HG03064 (cell line): ENCODE measurements around the gene FADS2.

Experiments
- ATAC-seq: cut with Tn5 transposase; IDR thresholded peaks from one replicate; pipeline ENCODE4 v1.9.1; 2021; ENCODE audit warnings: low read depth; ENCODE audit not compliant: unreplicated experiment

Gene FADS2

DNA sequence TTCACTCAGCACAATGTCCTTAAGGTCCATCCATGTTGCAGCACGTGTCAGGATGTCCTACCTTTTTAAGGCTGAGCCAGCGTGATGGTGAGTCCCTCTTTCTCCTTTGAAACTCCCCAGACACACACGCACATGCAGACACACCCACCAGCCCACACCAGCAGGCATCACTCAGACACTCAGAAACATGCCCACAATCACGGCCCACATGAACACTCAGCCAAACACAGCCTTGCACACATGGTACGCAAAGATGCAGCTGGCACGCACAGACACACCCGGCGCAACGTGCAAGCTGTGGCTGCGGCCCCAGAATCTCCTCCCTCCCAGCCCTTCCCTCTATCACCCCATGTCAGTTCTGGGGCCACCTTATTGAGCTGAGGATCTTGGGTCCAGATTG lies 55.2 kb downstream of the FADS2 start:
- no peak for ATAC-seq

GRCh38 chr11:61883947-61884346 lies 55.8 kb downstream of the FADS2 start:
- no peak for ATAC-seq

DNA sequence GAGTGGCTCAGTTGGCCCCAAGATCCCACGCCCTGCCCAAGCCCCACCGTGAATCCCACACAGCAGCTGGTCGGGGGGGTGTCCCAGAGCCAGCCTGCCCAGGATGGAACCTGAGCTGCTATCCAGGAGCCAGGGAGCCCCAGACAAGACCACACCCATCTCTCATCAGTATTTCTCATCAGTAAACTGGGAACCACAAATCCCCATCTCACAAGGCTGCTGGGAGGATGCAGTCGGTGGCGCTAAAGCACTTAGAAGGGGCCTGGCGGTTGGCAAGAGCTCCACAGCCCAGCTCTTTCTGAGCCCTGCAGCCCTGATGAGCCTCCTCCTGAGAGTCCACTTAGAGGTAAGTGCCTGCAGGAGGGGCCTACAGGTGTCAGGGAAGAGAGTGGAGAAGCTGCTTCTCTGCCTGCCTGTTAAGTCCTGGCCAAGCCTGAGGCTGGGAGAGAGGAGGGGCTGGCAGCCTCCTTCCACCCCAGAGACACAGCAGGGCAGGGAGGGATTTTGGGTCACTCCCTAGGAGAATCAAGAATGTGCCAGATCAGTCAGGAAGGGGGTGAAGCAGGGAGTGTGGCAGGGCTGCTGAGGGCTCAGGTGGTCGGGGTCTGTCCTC lies 57.2 kb downstream of the FADS2 start:
- ATAC-seq, result no peak

GRCh38 chr11:61885784-61886580 lies 57.9 kb downstream of the FADS2 start:
- ATAC-seq, result no peak

- no peak for ATAC-seq
Observed at GRCh38 chr11:61886643-61887042, 58.5 kb downstream of the FADS2 start.

GRCh38 chr11:61887839-61888494 lies 59.9 kb downstream of the FADS2 start:
- ATAC-seq, result no peak

- ATAC-seq, result no peak
Observed at GRCh38 chr11:61888590-61888989, 60.5 kb downstream of the FADS2 start.

GRCh38 chr11:61889831-61890230 lies 61.7 kb downstream of the FADS2 start:
- ATAC-seq, result no peak

DNA sequence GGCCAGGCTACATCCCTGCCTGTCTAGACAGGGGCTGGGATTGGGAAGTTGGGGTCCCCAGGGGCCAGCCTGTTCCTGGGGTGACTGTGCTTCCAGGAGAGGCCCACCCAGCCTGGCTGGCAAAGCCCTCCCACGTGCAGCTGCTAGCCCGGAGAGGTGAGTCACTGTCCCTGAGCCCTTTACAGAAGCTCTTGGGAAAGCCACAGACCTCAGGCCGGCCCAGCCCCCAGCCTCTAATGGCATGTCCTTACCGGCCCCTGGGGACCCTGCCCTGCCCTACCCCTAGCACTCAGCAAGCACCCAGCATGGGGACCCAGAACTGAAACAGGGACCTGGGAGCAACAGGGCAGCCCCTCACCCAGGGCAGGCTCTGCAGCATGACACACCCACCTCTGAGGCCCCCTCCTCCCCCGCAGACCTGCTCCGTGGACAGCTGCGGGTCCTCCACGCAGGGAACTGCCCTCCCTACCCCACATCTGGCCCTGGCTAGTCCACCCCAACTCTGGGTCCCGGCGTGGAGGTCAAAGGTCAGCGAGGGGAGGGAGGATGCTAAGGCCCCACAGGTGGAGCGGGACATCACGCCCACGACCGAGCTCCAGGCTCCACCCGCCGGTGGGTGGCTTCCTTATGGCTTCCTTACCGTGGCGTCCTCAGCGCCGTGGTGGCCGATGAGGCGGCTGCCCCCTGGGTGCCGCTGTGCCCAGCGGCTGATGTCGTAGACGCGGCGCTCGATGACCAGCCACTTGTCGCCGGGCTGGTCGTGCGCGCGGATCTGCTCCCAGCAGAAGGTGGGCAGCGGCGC lies 62.6 kb downstream of the FADS2 start:
- ATAC-seq, result peak; percentile 9

DNA sequence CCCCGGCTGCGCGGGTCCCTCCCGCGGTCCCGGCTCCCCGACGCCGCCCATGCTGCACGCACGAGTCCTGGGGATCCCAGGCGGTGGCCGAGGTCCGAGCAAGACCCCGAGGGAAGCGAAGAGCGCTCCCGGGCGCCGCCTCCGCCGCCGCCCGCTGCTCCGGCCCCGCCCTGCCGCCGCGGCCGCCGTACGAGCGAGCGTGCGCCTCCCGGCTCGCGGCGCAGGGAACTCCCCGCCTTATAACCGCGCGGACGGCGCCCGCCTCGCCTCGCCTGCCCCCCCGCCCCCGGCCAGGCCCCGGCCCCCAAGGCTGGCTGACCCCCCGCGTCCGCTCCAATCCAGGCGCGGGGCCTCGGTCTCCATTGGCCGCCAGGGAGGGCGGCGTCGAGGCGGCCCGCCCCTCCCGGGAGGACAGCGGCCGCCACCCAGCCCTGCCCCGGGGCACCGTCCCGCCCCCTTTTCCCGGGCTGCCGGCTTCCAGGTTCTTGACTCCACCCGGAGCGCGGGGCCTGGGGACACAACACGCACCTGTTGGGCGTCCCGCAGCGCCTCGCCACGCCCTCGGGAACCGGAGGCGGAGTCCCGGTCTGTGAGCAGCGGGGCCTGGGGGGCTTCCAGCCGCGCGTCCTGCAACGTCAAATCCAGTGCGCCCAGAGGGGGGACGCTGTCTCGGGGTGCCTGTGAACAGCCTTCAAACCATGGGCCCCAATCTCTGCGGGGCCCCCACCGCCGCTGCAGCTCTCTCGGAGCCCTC lies 63.4 kb downstream of the FADS2 start, which contains the start of gene FADS3:
FADS3 (minus strand) TSS at position 215 of the 754 bp plus-strand sequence; CDS start at position 51, 164 bp downstream.
- peak; percentile 42 for ATAC-seq

DNA sequence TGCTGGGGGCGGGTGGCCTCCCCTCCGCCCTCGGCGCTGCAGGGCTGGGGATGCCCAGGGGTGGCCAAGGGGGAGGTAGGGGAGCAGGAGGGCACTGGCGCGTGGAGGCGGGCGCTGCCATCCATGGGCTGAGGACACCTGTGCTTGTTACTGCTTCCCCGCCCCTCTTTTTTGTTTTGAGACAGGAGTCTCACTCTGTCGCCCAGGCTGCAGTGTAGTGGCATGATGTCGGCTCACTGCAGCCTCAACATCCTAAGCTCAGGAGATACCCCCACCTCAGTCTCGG lies 63.9 kb downstream of the FADS2 start:
- peak; percentile 12 for ATAC-seq

- no peak for ATAC-seq
Observed at GRCh38 chr11:61893981-61894380, 65.9 kb downstream of the FADS2 start.

DNA sequence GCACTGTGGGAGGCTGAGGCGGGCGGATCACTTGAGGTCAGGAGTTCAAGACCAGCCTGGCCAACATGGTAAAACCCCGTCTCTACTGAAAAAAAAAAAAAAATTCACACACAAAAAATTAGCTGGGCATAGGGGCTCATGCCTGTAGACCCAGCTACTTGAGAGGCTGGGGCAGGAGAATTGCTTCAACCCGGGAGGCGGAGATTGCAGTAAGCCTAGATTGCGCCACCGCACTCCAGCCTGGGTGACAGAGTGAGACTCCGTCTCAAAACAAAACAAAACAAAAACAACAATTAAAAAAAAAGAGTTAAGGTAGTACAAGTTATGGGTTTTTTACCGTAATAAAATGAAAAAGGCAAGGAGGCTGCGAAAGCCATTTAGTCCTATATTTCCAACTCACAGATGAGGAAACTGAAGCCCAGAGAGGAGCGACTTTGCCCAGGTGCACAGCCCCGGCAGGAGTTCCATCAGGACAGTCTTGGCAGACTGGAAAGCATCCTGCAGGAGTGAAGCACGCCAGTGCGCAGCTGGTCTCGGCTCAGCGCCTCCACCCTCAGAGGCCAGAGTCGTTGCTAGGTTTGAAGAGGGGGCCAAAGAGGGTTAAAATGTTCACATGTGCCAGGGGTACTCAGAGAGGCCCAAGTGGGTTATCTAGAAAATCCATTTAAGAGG lies 67.1 kb downstream of the FADS2 start:
- no peak for ATAC-seq

DNA sequence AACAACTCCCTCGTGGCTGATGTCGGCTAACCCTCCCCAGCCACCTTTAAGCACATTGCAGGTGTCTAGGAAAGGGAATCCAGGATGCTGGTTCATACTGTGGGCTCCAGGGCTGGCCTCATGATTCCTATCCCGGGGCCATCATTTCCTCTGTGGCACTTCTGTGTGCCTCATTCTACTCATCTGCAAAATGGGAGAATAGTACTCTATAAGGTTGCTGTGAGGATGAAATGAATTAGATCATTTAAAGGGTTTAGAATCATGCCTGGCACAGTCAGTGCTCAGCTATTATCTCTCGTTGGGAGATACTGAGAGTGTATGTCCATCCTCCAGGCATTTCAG lies 67.6 kb downstream of the FADS2 start:
- no peak for ATAC-seq

- ATAC-seq, result no peak
Observed at GRCh38 chr11:61896665-61897386, 68.7 kb downstream of the FADS2 start.

- no peak for ATAC-seq
Observed at GRCh38 chr11:61897387-61898246, 69.5 kb downstream of the FADS2 start.

- ATAC-seq, result no peak
Observed at GRCh38 chr11:61898247-61898582, 70.1 kb downstream of the FADS2 start.

DNA sequence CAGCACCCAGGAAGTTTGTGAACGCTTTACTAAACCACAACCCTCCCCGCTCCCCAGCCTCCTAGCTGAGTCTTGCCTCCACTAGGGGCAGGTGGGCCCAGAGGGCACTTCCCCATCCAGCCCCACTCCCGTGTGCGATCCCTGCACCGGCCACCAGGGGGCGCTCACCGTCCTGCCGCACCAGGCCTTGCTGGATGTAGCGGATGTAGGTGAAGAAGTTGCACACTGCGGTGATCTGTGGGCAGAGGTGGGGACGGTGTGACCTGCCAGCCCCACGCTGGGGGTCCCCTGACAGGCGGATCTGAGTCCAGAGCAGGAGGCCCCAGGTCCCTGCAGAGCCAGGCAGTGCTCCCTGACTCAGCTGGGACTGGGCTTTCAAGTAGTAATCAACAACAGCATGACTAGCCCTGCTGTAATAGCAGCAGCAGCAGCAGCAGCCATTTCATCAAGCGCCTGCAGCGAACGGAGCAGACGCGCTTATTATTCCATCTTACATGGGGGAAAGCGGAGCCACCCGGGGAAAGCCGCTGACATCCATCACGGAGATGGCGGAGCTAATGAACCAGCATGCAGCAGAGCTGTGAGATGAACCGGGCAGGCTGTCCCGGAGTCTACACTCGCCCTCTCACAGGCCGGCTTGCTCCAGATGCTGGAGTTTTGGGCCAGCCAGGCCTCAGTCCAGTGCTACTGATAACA lies 71.2 kb downstream of the FADS2 start:
- peak; percentile 52 for ATAC-seq
